Posterior cingulate gyrus (tissue), 11 donors: ENCODE data around the gene GRK3.

Source experiments
- DNase-seq, 10 donors: peaks; one replicate each; pipeline versions ENCODE4 v3.0.0 to v3.0.0-alpha.2; 2020 to 2021; ENCODE audit warnings: mixed read lengths in 3 of 10
- intact Hi-C: fragments of 100-400 bp; cut with DNase I; formaldehyde crosslinking; loops from one replicate; pipeline ENCODE4 v1.15.1; 2023

The GRK3 gene

DNA sequence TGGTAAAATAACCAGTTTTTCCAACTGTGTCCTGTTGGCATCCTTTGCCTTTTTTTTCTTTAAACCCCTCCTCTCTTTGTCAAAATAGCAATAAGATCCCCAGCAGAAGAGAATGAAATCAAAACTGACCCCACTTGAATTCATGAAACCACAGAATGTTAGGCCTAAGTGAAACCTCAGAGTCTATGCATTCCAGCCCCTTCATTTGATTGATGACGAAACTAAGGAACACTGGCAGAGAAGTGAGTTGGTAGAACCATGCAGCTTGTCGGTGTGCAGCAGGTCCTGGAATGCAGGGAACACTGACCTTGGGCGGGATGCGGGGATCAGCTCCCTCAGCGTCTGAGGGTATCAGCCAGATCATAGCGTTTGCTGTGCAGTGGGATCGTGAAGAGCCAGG is 57.5 kb downstream of the GRK3 start:
- intact Hi-C loops = loop anchor here (10.0 kb wide), 1 partner anchor 63 kb away; no protein-coding TSS in a partner anchor

DNA sequence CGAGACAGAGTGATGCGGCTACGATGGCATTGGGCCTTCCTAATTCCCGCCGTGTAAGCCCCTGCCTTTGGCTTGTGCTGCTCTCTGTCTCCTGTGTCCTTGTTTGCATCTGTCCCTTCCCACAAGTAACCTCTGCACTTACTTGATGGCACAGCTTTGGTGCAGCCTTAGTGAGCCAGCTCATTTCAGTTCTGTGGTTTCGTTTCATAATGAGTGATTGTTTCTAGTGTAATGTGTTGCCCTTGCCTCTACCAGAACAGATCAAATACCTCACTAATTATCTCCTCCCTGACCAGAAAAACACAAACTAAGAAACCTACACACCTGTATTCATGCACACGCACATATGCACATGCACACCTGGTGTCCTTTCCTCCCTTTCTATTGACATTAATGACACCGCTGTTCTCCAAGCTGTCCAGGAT is 58.8 kb downstream of the GRK3 start:
- DNase-seq = no peak
- intact Hi-C loops = loop anchor here (10.0 kb wide), 1 partner anchor 61 kb away; no protein-coding TSS in a partner anchor

More for the DNA sequence above, 57.5 kb downstream of the GRK3 start:
- DNase-seq = no peak

DNA sequence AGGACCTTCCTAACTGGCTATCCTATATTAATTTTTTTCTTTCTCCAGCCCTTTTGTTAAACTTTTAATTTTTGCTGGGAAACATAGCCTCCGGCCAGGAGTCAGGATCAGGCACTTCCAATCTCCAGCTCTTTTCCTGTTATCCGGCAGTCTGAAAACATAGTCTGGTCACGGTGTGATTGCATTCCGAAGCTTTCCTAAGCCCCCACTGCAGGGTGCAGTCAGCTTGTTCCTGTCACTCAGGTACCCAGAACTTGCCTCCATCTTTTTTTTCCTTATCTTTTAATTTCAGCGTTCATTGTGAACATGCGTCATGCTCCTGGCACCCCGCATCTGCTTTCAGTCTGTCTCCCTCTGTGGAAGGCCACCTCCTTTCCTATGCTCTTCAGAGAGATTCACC is 59.4 kb downstream of the GRK3 start:
- intact Hi-C loops = loop anchor here (10.0 kb wide), 1 partner anchor 61 kb away; no protein-coding TSS in a partner anchor
- DNase-seq = no peak

DNA sequence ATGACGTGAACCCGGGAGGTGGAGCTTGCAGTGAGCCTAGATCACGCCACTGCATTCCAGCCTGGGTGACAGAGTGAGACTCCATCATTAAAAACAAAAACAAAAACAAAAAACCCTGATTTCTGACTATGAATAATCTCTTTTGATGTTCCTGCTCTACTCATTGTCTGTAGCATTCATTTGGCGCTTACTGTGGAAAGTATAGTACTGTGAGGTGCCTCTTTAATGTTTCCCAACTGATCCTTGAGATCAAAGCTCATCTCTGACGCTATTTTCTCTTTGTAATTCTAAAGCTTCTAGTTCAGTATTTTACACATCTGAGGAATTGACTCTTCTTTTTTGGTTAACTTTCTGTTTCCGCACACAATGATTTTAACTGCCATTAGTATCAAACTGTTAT is 60.0 kb downstream of the GRK3 start:
- intact Hi-C loops = loop anchor here (10.0 kb wide), 1 partner anchor 60 kb away; no protein-coding TSS in a partner anchor
- no peak for DNase-seq

DNA sequence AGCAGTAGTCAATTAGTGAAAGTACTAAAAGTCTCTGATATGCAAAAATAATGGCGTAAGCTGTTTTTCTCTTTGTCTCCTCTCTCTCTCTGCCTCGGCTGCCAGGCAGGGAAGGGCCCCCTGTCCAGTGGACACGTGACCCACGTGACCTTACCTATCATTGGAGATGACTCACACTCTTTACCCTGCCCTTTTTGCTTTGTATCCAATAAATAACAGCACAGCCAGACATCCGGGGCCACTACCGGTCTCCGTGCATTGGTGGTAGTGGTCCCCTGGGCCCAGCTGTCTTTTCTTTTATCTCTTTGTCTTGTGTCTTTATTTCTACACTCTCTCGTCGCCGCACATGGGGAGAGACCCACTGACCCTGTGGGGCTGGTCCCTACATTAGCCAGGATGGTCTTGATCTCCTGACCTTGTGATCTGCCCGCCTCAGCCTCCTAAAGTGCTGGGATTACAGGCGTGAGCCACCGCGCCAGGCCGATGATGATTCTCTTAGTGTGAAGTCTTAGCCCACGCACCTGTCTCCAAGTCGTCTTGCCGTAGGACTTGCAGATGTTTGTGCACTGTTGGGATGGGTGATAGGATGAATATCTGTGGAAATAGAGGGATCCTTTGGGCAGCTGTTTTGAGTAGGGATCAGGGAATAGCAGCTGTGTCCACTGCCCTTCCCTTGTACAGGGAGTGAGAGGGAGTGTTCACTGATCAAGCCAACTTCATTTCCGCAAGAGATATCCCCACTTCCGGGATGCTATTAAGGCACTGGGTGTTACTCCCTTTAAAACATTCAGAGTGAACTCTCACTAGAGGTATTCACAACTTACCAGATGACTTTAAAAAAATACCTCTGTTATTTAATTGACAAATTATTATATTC is 61.5 kb downstream of the GRK3 start:
- peak in 1 of 10 donors; percentile 27 for DNase-seq
- intact Hi-C loops = loop anchor here (10.0 kb wide), 1 partner anchor 59 kb away; no protein-coding TSS in a partner anchor

DNA sequence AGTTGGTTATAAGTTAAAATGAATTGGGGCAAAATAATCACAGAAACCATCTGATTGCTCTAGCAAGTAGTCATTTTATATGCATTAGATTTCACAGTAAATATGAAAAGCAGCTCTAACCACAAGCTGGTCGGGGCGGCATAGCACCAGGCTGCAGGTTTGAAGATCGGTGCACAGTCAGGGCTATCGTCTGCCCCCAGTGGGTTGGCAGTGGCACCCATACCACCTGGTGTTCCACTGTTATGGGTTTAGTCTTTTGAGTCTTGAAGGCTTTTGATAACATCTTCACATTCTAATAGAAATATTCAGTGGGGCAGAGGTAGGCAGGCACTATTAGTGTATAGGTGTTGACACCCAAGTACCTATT is 62.1 kb downstream of the GRK3 start:
- no peak for DNase-seq
- intact Hi-C loops = loop anchor here (10.0 kb wide), 1 partner anchor 58 kb away; no protein-coding TSS in a partner anchor

DNA sequence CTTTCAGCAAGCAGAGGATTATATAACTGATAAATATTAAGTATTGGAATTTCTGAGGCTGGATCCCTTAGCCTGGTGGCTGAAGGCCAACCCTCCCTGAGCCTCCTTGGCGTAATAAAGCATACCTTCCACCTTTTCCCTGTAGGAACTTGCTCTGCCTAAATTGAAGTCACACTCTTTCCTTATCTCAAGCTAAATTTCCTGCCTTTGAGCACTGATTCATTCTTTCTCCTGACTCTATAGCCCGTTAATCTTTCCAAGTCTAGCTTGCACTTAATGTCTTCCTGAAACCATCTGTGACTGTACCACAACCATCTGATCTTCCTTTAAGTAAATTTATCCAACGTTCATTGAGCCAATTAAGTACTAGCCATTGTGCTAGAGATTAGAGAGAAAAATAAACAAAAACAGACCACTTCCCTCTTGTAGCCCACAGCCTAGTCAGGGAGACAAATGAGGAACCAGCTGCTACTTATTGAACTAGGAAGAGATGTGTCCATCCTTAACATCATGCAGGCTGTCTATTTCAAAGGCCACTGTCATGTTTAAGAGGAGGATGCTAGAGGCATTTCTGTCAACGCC is 62.9 kb downstream of the GRK3 start:
- intact Hi-C loops = loop anchor here (10.0 kb wide), 1 partner anchor 57 kb away; no protein-coding TSS in a partner anchor

DNA sequence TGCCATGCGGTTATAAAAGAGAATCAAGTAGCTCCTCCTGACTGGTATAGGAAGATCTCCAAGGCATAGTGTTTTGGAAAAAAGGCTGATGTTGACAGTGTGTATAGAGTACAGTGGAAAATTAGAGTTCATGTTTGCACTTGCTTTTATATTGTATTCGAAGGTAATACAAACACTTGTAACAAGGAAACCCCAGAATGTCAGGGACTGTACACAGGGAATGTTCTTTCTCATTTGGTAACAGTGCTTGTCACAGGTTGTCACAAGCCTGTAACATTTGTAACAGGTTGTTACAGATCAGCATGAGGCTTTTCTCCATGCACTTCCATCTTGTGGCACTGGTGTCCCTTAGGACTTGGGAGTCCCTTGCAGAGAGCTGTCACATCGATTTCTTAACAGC is 64.0 kb downstream of the GRK3 start:
- no peak for DNase-seq
- intact Hi-C loops = loop anchor here (10.0 kb wide), 1 partner anchor 56 kb away; no protein-coding TSS in a partner anchor

More for the DNA sequence above, 62.9 kb downstream of the GRK3 start:
- DNase-seq = no peak

DNA sequence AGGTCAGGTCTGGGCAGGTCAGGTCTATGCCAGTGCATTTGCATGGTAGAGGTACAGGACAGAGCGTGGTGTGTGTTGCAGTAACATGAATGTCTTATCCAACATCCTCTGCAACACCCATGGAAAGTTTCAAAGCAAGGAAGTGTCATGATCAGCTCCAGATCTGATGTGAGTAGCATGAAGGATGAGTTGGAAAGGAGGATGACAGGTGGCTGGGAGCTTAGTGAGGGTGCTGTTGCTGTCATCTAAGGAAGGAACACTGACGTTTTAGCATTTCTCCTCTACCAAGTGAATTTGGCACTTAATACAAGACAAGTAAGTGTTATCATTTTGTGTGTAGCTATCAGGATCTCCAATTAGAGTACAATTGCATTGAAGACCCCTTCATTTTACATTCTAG is 65.1 kb downstream of the GRK3 start:
- no peak for DNase-seq
- intact Hi-C loops = loop anchor here (10.0 kb wide), 1 partner anchor 55 kb away; no protein-coding TSS in a partner anchor

DNA sequence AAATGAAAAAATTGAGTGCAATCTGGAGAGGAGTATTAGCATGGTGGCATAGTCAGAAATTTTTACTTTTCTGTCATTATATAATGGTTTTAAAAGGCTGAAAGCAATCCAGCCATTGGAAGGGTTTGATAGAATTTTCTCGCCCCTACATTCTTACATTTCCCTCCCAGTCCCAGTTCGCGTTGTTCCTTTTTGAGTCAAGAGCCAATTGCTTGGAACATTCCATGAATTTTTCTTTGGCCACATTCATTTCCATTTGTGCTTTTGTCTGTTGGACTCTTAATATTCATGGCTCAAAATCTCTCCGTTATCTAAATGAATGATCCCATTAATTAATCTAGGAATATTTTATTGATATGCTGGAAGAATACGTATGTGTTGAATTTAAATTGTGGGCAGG is 66.0 kb downstream of the GRK3 start:
- intact Hi-C loops = no loop called here
- no peak for DNase-seq

DNA sequence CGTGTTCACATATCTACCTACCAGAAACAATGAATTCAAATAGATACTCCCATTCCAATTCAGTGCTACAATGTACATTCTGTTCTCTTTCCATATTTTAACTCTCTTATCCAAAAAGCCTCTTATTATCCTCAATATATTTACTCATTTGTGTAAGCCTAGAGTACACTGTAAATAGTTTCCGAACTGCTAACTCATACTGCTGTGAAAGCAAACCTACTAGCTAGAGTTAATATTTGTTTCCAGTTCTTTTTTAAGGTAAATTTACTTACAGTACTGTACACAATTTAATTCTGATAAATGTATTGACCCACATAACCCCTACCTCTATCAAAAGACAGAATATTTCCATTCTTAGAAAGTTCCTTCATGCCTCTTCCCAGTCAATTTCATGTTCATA is 71.8 kb downstream of the GRK3 start:
- intact Hi-C loops = no loop called here
- no peak for DNase-seq

DNA sequence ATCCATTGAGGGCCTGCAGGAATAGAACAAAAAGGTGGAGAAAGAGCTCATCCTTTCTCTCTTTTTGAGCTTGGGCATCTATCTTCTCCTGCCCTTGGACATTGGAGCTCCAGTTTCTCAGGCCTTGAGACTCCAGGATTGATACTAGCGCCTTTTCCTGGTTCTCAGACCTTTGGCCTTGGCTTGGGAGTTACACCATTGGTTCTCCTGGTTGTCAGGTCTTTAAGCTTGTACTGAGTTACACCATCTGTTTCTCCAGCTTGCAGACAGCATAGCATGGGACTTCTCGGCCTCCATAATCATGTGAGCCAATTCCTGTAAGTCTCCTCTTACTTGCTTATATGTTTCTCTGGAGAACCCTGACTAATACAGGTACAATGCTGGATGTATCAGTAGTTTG is 72.6 kb downstream of the GRK3 start:
- no peak for DNase-seq
- intact Hi-C loops = no loop called here

DNA sequence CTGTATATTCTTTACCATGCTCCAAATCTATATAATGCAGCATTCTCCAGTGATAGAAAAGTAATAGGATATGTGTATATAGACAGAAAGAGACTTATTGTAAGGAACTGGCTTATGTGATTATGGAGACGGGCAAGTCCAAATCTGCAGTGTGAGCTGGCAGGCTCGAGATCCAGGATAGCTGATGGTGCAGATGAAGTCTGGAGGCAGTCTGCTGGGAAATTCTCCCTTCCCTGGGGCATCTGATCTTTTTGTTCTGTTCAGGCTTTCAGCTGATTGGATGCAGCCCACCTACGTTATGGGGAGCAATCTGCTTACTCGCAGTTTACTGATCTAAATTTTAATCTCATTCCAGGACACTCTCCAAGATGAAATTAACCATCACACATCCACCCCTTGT is 73.2 kb downstream of the GRK3 start:
- peak in 6 of 10 donors; percentile 14 to 89 (median 62) for DNase-seq
- intact Hi-C loops = no loop called here

DNA sequence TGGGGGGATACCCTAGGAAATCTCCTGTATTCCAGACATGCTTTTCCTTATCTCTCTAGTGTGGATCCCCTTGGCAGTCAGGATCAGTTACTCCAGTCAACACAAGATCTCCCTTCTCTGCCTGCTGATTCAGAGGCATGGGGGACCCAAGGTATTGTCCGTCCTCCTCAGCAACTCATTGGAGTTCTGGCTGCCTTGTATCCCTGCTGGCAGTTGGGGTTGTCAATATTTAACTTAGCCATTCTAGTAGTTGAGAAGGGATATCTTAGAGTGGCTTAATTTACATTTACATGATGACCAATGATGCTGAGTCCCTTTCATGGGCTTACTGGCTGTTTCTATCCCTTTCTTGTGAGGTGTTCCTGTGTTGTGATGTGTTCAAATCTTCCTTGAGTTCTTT is 74.2 kb downstream of the GRK3 start:
- DNase-seq = no peak
- intact Hi-C loops = no loop called here

DNA sequence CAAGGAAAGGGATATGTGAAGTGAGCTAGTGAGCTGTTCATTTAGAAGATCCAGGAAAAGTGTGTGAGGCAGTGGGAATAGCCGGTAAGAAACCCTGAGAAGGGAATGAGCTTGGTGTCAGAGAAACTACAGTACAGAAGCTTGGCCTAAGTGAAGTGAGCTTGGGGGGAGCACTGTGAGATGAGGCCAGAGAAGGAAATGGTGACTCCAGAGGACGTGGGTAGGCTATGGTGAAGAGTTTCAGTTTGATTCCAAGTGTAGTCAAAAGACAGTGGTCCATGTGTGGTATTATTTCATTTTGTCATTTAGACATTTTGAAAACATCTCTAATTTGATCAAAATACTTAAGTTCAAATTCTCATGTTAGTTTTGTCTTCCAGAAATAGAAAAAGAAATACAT is 77.2 kb downstream of the GRK3 start:
- no peak for DNase-seq
- intact Hi-C loops = no loop called here

DNA sequence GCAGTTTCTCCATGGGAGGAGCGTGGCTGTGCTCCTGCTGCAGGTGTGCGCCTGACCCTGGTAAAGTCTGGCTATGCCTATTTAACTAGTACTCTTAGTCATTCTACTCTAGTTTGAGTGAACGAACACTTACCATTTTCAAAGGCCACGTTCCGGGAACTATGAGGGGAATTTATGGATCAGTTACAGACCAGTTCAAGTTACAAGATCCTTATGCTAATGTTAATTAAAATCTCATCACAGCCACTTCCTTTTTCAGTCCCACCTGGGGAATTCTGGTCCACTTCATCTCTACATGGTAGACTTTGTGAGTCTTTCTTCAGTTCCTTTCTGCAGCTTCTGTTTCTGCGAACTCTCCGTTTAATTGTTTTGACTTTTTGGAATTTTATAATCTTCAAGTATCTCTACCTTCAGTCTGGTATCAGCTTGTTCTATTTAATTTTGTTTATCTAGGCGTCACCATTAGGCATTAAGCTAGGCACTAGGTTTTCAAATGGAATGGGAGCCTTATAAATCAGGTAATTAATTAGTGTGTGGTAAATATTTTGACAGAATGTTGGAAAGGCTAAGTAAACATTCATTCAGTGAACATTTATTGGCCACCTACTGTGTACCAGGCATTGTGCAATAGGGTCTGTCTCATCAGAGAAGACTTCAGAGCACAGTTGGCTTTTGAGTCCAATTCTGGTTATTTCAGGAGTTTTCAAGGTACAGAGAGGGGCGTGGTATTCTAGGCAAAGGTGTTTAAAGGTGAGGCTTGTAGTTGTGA is 78.9 kb downstream of the GRK3 start:
- DNase-seq = no peak
- intact Hi-C loops = no loop called here

DNA sequence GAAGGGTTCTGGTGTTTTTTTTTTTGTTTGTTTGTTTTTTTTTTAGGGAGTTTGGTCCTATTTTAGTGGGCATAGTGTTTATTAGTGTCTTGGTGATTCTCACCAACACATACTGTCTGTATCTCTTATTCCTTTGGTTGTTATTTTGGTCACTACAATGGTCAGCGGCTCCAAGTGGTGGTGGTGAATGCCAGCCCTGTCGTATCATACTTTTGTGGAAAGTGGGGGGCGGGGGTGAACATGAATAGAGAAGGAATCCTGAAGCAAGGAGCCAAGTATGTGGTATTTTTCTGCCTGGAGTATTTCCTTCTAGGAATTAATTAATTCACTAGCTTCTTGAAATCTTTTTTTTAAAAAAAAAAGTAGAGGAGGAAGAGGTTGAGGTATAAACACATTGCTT is 79.6 kb downstream of the GRK3 start:
- intact Hi-C loops = no loop called here

DNA sequence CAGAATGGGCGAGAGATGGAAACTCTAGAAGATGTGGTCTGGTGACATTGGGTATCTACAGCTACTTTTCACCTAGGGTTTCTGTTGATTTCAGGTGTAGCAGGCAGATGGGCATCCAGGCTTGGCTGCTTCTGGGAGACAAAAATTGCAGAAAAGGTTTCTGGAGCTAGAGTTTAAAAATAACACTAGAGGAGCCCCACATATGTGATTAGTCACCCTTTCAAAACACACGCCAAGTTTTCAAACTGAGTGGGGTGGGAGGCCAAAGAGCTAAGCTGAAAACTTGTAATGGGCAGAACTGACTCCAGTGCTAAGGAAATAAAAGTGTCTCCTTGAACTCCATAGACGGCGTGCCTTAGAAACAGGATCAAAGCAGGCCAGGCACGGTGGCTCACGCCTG is 80.8 kb downstream of the GRK3 start:
- intact Hi-C loops = no loop called here
- no peak for DNase-seq

More for the DNA sequence above, 79.6 kb downstream of the GRK3 start:
- no peak for DNase-seq

DNA sequence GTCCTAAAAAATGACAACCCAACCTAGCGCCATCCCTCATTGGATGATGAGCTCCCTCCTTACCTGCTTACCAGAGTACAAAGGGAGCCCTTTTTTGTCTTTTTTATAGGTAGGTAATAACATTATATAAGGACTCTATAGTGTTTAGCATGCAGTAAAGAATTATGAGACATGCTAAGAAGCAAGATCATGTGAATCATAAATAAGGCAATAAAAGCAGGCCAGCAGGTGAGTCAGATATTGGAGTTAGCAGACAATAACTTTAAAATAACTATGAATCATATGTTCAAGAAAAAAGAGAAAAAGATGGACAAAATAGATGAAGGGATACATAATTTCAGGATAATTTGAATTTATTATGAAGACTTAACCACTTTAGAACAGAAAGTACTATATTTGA is 81.5 kb downstream of the GRK3 start:
- no peak for DNase-seq
- intact Hi-C loops = no loop called here

DNA sequence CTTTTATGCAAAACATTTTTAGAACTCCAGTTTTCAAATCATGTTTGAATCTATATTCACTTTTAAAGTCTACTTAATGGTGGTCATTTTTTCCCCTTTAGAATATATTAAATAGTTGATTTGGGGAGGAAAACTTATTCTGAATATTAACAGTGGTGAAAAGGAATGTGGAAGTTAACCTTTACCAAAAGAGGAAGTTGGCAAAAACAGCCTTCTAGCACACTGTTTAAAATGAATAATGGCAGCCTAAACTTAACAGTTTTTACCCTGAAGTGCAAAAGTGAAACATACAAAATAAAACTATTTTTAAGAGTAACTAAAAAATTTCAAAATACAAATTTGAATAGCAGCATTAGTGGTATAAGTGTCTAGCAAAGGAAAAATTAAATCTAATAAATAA is 86.4 kb downstream of the GRK3 start:
- DNase-seq = no peak
- intact Hi-C loops = no loop called here
